ENCODE measurements around the gene POP5. TPM values are rescaled to one million over a fixed set of nuclear protein-coding genes. Genes with fewer than 3 reads are reported as not detected.
A peak's percentile ranks its signal among the peaks of the same experiment; 100 is the strongest.
"Not testable (repeated sequence)": the region's sequence is repeated elsewhere in the genome, so short reads cannot be mapped to it uniquely, and the experiment has no call there.

POP5 gene
- total and polyA plus RNA-seq, 8 donors: 37.9 to 52.6 (median 49.6) TPM

DNA sequence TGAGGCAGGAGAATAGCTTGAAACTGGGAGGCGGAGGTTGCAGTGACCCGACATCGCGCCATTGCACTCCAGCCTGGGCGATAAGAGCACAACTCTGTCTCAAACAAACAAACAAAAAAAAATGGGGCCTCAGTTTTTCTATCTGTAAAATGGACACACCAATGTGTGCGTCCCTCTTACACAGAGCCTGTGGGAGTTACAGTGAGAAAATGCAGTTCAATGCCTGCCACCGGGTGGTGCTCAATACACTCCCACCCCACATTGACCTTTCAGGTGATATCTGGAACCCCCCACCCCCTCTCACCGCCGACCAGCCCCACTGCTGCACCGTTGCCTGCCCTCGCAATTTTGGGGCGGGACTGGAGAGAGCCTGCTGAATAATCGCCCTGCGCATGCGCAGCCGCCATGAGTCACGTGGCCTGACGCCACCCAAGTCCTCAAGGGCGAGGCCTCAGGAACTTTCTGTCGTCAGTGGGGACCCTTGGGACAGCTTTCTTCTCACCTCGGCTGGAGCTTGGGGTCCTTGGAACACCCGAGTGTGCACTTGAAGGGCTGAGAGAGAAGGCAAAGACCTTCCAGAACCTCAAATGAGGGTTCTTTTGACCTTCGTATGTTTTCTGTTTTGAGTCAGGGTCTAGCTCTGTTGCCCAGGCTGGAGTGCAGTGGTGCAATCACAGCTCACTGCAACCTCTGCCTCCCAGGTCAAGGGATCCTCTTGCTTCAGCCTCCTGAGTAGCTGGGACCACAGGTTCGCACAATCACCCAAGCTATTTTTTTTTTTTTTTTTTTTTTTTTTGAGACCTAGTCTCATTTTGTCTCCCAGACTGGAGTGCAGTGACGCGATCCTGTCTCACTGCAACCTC, 44.6 kb upstream of the POP5 start:
- ATAC-seq: no peak
- H3K36me3 ChIP-seq: no peaks in the 10 kb centered on the region

GRCh38 chr12:120620624-120621023, 39.4 kb upstream of the POP5 start:
- Histone ChIP-seq H3K36me3 (no peaks in the 10 kb centered on the region), H3K4me1 (no peaks in the 10 kb centered on the region), H3K27me3 (peaks cover 0 to 34% of the 10 kb centered on the region in 2 donors), H3K27ac (no peak overlapping the region), H3K4me3 (no peak overlapping the region), H3K9me3 (no peaks in the 10 kb centered on the region)
- peak; percentile 37 for ATAC-seq
- no peak for DNase-seq
- no peak for TF ChIP-seq CTCF (IDR thresholded peaks at IDR 0.05)
- intact Hi-C loops (cut with DNase I): no loop called here

More for the DNA sequence above, 44.6 kb upstream of the POP5 start:
- peaks cover 0 to 3% of the 10 kb centered on the region in 2 donors for H3K27me3 ChIP-seq
- H3K9me3 ChIP-seq: no peaks in the 10 kb centered on the region
- TF ChIP-seq CTCF (IDR thresholded peaks at IDR 0.05): no peak
- H3K4me3 ChIP-seq: no peak overlapping the region
- peak in 1 of 4 donors; percentile 78 for DNase-seq
- no peak overlapping the region for H3K27ac ChIP-seq
- intact Hi-C loops (cut with DNase I): no loop called here
- no peaks in the 10 kb centered on the region for H3K4me1 ChIP-seq

DNA sequence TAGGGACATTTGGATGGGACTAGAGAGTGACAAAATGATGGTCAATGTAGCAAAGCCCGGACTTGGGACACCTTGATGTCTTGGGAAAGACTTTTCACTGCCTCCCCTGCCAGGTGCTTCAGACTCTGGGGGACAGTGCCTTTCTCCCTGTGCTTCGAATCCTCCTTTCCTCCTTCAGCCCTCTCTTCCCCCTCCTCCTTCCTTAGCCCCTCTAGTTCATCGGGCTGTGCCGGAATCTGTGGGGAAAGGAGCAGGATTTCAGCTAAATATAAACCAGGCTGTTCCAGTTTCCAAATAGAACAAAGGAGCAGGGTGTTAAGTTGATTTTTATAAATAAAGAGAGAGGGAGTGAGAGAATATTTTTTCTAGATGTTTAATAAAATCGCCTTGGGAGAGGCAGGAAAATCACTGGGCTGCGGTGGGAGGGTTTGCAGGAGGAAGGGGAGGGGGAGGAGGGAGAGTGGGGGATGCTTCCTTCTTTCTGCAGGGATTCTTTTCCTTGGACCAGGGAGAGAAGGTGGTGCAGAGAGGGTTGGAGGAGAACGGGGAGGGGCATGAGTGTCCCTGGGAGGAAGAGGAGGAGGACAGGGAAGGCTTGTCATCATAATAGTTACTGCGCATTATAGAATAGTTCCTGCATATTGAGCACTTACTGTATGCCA, 37.9 kb upstream of the POP5 start:
- no peak overlapping the region for H3K27ac ChIP-seq
- intact Hi-C loops (cut with DNase I): no loop called here
- H3K4me1 ChIP-seq: no peaks in the 10 kb centered on the region
- H3K4me3 ChIP-seq: no peak overlapping the region
- no peaks in the 10 kb centered on the region for H3K36me3 ChIP-seq
- ATAC-seq: no peak
- H3K9me3 ChIP-seq: no peaks in the 10 kb centered on the region
- H3K27me3 ChIP-seq: peaks cover 0 to 34% of the 10 kb centered on the region in 2 donors
- no peak for TF ChIP-seq CTCF (IDR thresholded peaks at IDR 0.05)
- DNase-seq: no peak

DNA sequence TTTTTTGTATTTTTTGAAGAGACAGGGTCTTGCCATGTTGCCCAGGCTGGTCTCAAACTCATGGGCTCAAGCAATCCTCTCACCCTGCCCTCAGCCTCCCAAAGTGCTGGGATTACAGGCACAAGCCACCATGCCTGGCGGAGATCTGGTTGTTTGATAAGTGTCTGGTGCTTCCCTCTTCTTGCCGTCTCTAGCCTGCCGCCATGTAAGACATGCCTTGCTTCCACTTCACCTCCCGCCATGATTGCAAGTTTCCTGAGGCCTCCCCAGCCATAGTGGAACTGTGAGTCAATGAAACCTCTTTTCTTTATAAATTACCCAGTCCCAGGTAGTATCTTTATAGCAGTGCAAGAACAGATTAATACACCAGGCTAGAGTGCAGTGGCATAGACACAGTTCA, 36.6 kb upstream of the POP5 start:
- ATAC-seq; H3K4me1 ChIP-seq; H3K36me3 ChIP-seq; intact Hi-C loops (cut with DNase I); H3K9me3 ChIP-seq; H3K27ac ChIP-seq; H3K4me3 ChIP-seq; DNase-seq: not testable (repeated sequence)
- peaks cover 0 to 34% of the 10 kb centered on the region in 2 donors for H3K27me3 ChIP-seq

DNA sequence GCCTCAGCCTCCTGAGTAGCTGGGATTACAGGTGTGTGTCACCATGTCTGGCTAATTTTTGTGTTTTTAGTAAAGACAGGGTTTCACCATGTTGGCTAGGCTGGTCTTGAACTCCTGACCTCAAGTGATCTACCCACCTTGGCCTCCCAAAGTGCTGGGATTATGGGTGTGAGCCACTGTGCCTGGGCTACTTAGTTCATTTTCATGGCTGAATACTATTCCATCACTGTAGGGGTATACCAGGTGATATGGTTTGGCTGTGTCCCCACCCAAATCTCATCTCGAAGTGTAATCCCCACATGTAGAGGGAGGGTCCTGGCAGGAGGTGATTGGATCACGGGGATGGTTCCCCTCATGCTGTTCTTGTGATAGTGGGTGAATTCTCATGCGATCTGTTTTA, 36.0 kb upstream of the POP5 start:
- H3K4me1 ChIP-seq; DNase-seq; intact Hi-C loops (cut with DNase I); H3K4me3 ChIP-seq; H3K9me3 ChIP-seq; H3K27ac ChIP-seq; H3K36me3 ChIP-seq; ATAC-seq: not testable (repeated sequence)
- peaks cover 0 to 34% of the 10 kb centered on the region in 2 donors for H3K27me3 ChIP-seq

DNA sequence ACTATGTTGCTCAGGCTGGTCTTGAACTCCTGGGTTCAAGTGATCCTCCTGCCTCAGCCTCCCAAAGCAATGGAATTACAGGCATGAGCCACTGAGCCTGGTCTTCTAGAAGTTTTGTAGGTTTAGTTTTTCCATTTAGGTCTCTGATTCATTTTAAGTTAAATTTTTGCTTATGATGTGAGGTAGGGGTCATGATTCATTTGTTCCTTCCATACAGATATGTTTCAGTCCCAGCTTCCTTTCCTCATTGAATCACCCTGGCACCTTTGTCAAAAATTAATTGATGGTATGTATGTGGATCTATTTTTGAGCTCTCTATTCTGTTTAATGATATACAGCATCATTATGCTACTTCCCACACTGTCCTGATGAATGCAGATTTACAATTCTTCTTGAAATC, 33.6 kb upstream of the POP5 start:
- H3K4me1 ChIP-seq: no peaks in the 10 kb centered on the region
- intact Hi-C loops (cut with DNase I): no loop called here
- no peak for ATAC-seq
- H3K9me3 ChIP-seq: no peaks in the 10 kb centered on the region
- peaks cover 0 to 21% of the 10 kb centered on the region in 2 donors for H3K27me3 ChIP-seq
- DNase-seq: no peak
- H3K4me3 ChIP-seq: no peak overlapping the region
- no peaks in the 10 kb centered on the region for H3K36me3 ChIP-seq
- H3K27ac ChIP-seq: no peak overlapping the region
- no peak for TF ChIP-seq CTCF (IDR thresholded peaks at IDR 0.05)

DNA sequence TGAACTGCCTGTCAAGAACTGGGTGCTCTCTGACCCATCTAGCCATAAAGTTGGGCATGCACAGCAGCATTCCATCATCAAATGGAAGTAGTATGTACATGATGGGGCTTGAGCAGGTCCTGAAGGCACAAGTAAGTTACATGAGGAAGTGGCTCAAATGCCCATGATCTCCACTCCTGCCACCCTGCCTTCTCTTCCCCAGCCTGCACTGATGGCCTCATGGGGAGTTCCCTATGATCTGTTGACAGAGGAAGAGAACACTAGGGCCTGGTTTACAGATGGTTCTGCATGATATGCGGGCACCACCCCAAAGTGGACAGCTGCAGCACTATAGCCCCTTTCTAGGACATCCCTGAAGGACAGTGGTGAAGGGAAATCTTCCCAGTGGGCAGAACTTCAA, 30.3 kb upstream of the POP5 start:
- H3K27ac ChIP-seq; H3K4me3 ChIP-seq; H3K36me3 ChIP-seq; H3K27me3 ChIP-seq; H3K9me3 ChIP-seq; ATAC-seq; H3K4me1 ChIP-seq; intact Hi-C loops (cut with DNase I); DNase-seq: not testable (repeated sequence)

All from left lung (tissue), 10 donors.